Lower leg skin (tissue), 4 donors: ENCODE measurements around the gene TM4SF5. TPM values are rescaled to one million over a fixed set of nuclear protein-coding genes. Genes with fewer than 3 reads are reported as not detected.

Source experiments
- DNase-seq, 2 donors: peaks; one replicate each; pipeline ENCODE4 v3.0.0-alpha.2; 2019; ENCODE audit warnings: low spot score in 2 of 2
- H3K4me3 ChIP-seq: fragments of 200-600 bp; sonication (generic); 2 replicates; pipeline ENCODE4 v1.5.1; 2017; ENCODE audit warnings: mild to moderate bottlenecking, low read depth; ENCODE audit not compliant: poor library complexity, severe bottlenecking
- CTCF ChIP-seq, 3 donors: fragments of 450-650 bp; IDR thresholded peaks; one replicate each; pipeline ENCODE4 v1.5.1; 2016; ENCODE audit warnings: antibody characterized with exemption in 3 of 3, mild to moderate bottlenecking in 3 of 3, moderate library complexity in 2 of 3
- POLR2A ChIP-seq, 2 donors: fragments of 450-650 bp; IDR thresholded peaks; one replicate each; pipeline ENCODE4 v1.6.1; 2016 to 2017; ENCODE audit warnings: antibody characterized with exemption in 2 of 2, mild to moderate bottlenecking in 1 of 2, moderate library complexity in 1 of 2
- WGBS, 2 donors: methylation state at CpG; one replicate each; pipeline ENCODE4 v1.1.5; 2018; 5-methylcytosine and 5-hydroxymethylcytosine counted together
- intact Hi-C: fragments of 100-400 bp; cut with DNase I; formaldehyde crosslinking; loops from one replicate; pipeline ENCODE4 v1.15.0; 2023; ENCODE audit warnings: low total_unique reads
- total RNA-seq, 4 donors: library from RNA; depleted of rRNA; stranded (reverse); fragments of >200 nt; gene quantifications; one replicate each; pipeline ENCODE4 v1.1.0, GENCODE V29; 2016

Gene TM4SF5
- total RNA-seq, 4 donors from 2014 or later: not detected

GRCh38 chr17:4812690-4813089 lies 41.0 kb downstream of the TM4SF5 start:
- intact Hi-C loops: no loop called here
- no peak for DNase-seq
- WGBS, 2 donors: 86 to 87% methylated on average over 7 of the region's 7 CpGs

GRCh38 chr17:4815043-4815675 lies 43.5 kb downstream of the TM4SF5 start:
- intact Hi-C loops: no loop called here
- WGBS, 2 donors: 84 to 85% methylated on average over 7 of the region's 7 CpGs

More at GRCh38 chr17:4812690-4813089, 41.0 kb downstream of the TM4SF5 start:
- no peak for TF ChIP-seq POLR2A (IDR thresholded peaks at IDR 0.05)
- TF ChIP-seq CTCF (IDR thresholded peaks at IDR 0.05): no peak
- H3K4me3 ChIP-seq: no peak overlapping the region

GRCh38 chr17:4816826-4817225 lies 45.1 kb downstream of the TM4SF5 start:
- H3K4me3 ChIP-seq: no peak overlapping the region
- no peak for DNase-seq
- TF ChIP-seq POLR2A (IDR thresholded peaks at IDR 0.05) (no peak), CTCF (IDR thresholded peaks at IDR 0.05) (no peak)
- intact Hi-C loops: no loop called here
- 95 to 96% methylated on average over 13 of the region's 13 CpGs for WGBS, 2 donors

More at GRCh38 chr17:4815043-4815675, 43.5 kb downstream of the TM4SF5 start:
- no peak overlapping the region for H3K4me3 ChIP-seq
- no peak for TF ChIP-seq CTCF (IDR thresholded peaks at IDR 0.05)
- no peak for TF ChIP-seq POLR2A (IDR thresholded peaks at IDR 0.05)
- DNase-seq: no peak

- 73 to 82% methylated on average over 12 of the region's 12 CpGs for WGBS, 2 donors
- H3K4me3 ChIP-seq: no peak overlapping the region
- intact Hi-C loops: no loop called here
- no peak for TF ChIP-seq CTCF (IDR thresholded peaks at IDR 0.05)
- TF ChIP-seq POLR2A (IDR thresholded peaks at IDR 0.05): no peak
- DNase-seq: no peak
Measured at GRCh38 chr17:4818276-4818675, 46.6 kb downstream of the TM4SF5 start.

- DNase-seq: no peak
- TF ChIP-seq POLR2A (IDR thresholded peaks at IDR 0.05) (no peak), CTCF (IDR thresholded peaks at IDR 0.05) (no peak)
- WGBS, 2 donors: 59 to 83% methylated on average over 3 of the region's 3 CpGs
- intact Hi-C loops: no loop called here
- H3K4me3 ChIP-seq: no peak overlapping the region
Measured at GRCh38 chr17:4822835-4823234, 51.1 kb downstream of the TM4SF5 start.
